Right cardiac atrium (tissue), 5 donors: ENCODE data around the gene MPHOSPH6. TPM values are rescaled to one million over a fixed set of nuclear protein-coding genes. Genes with fewer than 3 reads are reported as not detected.
A peak's percentile ranks its signal among the peaks of the same experiment; 100 is the strongest.

Source experiments
- ATAC-seq, 2 donors: fragments of 200-7000 bp; cut with Tn5 transposase; one replicate each; pipeline versions ENCODE4 v1.8.0 to v1.9.1; 2020; ENCODE audit warnings: moderate library complexity in 2 of 2, mild to moderate bottlenecking in 1 of 2
- DNase-seq, 3 donors: peaks; one replicate each; pipeline ENCODE4 v3.0.0-alpha.2; 2020
- H3K27ac ChIP-seq: one replicate; pipeline ENCODE4 v1.5.1; 2013; ENCODE audit warnings: mild to moderate bottlenecking, low read length, control low read depth, moderate library complexity
- H3K27me3 ChIP-seq: one replicate; pipeline ENCODE4 v1.6.1; 2013; ENCODE audit not compliant: control insufficient read depth, insufficient read depth
- H3K4me1 ChIP-seq: one replicate; pipeline ENCODE4 v1.6.1; 2013; ENCODE audit warnings: low read length; ENCODE audit not compliant: control insufficient read depth, insufficient read depth
- H3K4me3 ChIP-seq: one replicate; pipeline ENCODE4 v1.5.1; 2013; ENCODE audit warnings: low read length, control low read depth
- H3K9me3 ChIP-seq: one replicate; pipeline ENCODE4 v1.6.1; 2013; ENCODE audit warnings: low read length; ENCODE audit not compliant: control insufficient read depth
- WGBS: extraction: QIAGEN DNeasy Blood & Tissue Kit; methylation state at CpG from one replicate; pipeline ENCODE4 v1.1.7; 2013; 5-methylcytosine and 5-hydroxymethylcytosine counted together
- intact Hi-C, 4 donors: fragments of 100-400 bp; cut with DNase I; formaldehyde crosslinking; loops; one replicate each; pipeline versions ENCODE4 v1.11.0 to v1.14.0; 2022 to 2023
- polyA plus RNA-seq: library from polyadenylated mRNA; stranded (reverse); fragments of 200-250 nt; gene quantifications from one replicate; pipeline ENCODE4 v1.2.3, GENCODE V29; 2013
- total RNA-seq, 4 donors: library from RNA; stranded (reverse); fragmentation: NEBNext Ultra II Directional; extraction: Animal tissue kit (Norgen Biotek cat#: 25700); gene quantifications; one replicate each; pipeline ENCODE4 v1.2.1, GENCODE V29; 2021
- donor health status: healthy with polysubstance abuse.
- donor health status: DM: no; HTN: yes; CAD: no.
- donor health status: DM: no; HTN: no; CAD: no.
- donor health status: DM: no; HTN: yes; CAD: no; lungs with severe emphysema.
- donor health status: DM: yes; HTN: yes; CAD: no.

The MPHOSPH6 gene
- total and polyA plus RNA-seq, 5 donors, result 8.0 to 17.4 (median 11.0) TPM

DNA sequence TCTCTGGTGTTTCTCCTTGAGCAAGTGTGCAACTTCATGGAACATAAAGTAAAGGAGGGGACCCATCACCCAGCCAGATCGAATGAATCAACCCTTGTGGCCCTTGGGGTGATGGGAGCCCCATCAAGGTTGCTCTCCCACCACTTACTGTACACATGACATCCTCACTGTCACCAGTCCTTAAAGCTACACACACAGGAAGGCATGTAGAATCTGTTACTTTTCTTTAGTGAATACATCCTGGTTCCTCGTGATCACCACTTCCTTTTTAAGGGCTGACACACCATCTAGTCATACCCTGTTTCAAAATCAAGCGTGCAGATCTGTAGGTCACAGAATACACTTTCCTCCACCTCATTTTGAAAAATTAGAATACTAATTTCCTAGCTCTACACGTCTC, 22.6 kb upstream of the MPHOSPH6 start:
- Histone ChIP-seq H3K9me3 (no peaks in the 10 kb centered on the region), H3K4me3 (no peak overlapping the region), H3K27me3 (peaks cover 3% of the 10 kb centered on the region), H3K4me1 (no peaks in the 10 kb centered on the region), H3K27ac (no peak overlapping the region)
- WGBS, result 60% methylated on average over 4 of the region's 4 CpGs
- intact Hi-C loops, result no loop called here
- peak; percentile 42 to 43 for ATAC-seq
- DNase-seq, result no peak

DNA sequence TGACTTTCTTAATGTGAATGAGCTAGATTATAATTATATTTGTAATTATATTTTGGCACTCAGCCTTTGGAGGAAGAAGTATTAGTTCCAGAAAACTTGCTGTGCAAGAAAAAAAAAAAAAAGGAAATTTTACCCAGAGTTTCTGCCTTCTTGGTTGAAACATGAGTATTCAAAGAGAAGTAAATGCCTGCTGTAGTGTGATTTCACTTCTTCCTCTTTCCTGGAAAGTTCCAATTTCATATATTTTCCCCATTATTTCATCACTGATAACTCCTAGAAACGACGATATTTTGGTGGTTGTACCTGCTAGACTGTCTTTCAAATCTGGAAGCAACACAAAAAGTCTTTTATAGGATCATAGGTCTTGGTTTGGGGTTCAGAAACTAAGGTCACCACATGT, 20.4 kb upstream of the MPHOSPH6 start:
- ATAC-seq, result no peak
- no peak for DNase-seq
- Histone ChIP-seq H3K4me1 (no peaks in the 10 kb centered on the region), H3K4me3 (no peak overlapping the region), H3K9me3 (no peaks in the 10 kb centered on the region), H3K27ac (no peak overlapping the region), H3K27me3 (peaks cover 3% of the 10 kb centered on the region)
- 75% methylated on average over 2 of the region's 2 CpGs for WGBS
- intact Hi-C loops, result no loop called here

DNA sequence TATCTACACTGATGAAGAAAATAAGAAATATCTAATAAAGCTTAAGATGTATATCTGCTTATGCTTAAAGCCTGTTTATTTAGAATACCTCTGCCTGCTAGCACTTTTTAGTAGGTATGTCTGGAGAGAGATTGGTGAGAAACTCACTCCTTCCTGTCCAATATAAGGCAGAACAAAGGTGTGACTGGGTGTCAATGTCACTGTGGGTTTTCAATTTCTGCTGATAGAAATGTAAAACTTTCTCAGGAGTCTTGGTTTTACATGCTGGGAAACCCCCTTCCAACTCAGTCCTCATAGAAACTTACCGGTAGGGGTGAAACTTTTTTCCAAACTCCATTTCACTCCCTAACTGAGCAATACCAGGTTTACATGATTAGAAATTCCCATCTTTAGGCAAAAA, 17.8 kb upstream of the MPHOSPH6 start:
- ATAC-seq, result no peak

GRCh38 chr16:82185012-82185411, 15.0 kb upstream of the MPHOSPH6 start:
- DNase-seq, result no peak
- intact Hi-C loops, result no loop called here
- Histone ChIP-seq H3K9me3 (no peaks in the 10 kb centered on the region), H3K27me3 (peaks cover 3% of the 10 kb centered on the region), H3K4me1 (no peaks in the 10 kb centered on the region), H3K27ac (no peak overlapping the region), H3K4me3 (no peak overlapping the region)
- ATAC-seq, result no peak

More for the DNA sequence above, 17.8 kb upstream of the MPHOSPH6 start:
- Histone ChIP-seq H3K27ac (no peak overlapping the region), H3K4me1 (no peaks in the 10 kb centered on the region), H3K27me3 (peaks cover 3% of the 10 kb centered on the region), H3K9me3 (no peaks in the 10 kb centered on the region), H3K4me3 (no peak overlapping the region)
- DNase-seq, result no peak
- 73% methylated on average over 1 of the region's 1 CpG for WGBS
- intact Hi-C loops, result no loop called here

DNA sequence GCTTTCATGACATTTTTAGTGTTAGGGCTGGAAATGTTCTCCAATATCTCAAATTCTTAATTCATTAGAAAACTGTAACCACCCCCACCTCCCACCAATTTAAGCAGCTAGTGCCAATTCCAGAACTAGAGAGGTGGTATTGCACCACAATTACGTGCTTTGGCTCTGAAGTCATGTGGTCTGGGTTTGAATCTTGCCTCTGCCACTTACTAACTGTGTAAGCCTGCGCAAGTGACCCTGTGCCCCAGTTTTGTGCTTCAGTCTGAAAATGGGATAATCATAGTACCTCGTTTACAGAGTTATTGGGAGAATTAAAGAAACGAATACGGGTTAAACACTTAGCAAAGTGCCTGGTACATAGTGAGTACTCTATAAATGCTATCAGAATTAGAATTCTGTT, 14.2 kb upstream of the MPHOSPH6 start:
- DNase-seq (no peak), ATAC-seq (no peak)
- no peak overlapping the region for H3K4me3 ChIP-seq
- peaks cover 3% of the 10 kb centered on the region for H3K27me3 ChIP-seq
- WGBS, result 78% methylated on average over 5 of the region's 5 CpGs
- no peak overlapping the region for H3K27ac ChIP-seq
- no peaks in the 10 kb centered on the region for H3K9me3 ChIP-seq
- intact Hi-C loops, result no loop called here
- H3K4me1 ChIP-seq, result no peaks in the 10 kb centered on the region

DNA sequence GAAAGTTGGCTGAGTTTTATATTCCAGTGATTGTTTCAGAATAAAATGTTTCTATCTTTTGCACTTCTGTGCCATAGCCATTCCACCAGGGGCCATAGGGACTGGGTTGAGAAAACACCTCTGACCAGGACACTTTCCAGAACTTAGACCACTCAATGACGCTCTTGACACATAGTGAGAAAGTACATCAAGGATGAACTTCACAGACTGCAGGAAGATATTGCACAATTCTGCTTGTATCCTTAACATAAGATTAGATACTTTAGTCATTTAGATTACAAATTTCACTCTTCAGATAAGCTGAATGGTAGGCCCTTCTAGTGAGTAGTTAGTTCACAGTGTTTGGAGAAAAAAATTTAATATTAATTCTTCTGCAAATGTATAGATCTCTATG, 13.0 kb upstream of the MPHOSPH6 start:
- ATAC-seq (no peak), DNase-seq (no peak)
- Histone ChIP-seq H3K27me3 (peaks cover 3% of the 10 kb centered on the region), H3K4me1 (no peaks in the 10 kb centered on the region), H3K27ac (no peak overlapping the region), H3K9me3 (no peaks in the 10 kb centered on the region), H3K4me3 (no peak overlapping the region)
- 59% methylated on average over 1 of the region's 1 CpG for WGBS
- intact Hi-C loops, result no loop called here

DNA sequence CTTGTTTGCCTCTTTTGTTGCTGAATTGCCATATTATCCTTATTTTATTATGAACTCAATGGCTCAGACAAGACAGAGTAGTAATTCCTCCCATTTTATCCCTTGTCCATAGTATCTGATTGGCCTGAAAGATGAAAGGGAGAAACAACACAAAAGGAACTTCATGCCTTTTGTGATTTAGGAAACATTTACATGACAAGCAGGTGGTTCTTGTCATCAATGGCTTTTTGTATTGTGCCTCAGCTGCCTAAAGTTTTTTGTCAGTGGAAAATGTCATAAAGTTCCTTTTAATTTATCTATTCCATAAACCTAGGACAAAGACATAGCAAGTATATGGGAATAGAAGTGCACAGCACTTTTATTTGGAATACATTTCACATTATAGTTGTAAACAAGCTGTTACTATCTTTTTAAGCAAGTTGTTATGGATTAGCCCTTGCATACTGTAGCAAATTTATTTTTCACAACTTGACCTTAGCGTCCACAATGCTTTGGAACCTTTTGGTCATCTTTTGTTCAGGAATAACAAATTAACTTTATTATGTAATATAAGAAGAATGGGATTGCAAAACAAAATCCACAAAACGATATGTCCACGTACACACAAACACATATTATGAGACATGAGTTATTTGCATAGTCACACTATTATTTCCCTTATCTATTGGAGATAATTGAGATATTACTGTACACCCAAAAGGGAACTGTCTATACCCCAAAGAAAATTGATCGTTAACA, 12.4 kb upstream of the MPHOSPH6 start:
- no peaks in the 10 kb centered on the region for H3K27me3 ChIP-seq
- DNase-seq, result no peak
- no peaks in the 10 kb centered on the region for H3K9me3 ChIP-seq
- intact Hi-C loops, result no loop called here
- 74% methylated on average over 4 of the region's 4 CpGs for WGBS
- H3K4me3 ChIP-seq, result no peak overlapping the region
- no peak for ATAC-seq
- H3K4me1 ChIP-seq, result no peaks in the 10 kb centered on the region
- no peak overlapping the region for H3K27ac ChIP-seq

- Histone ChIP-seq H3K4me1 (no peaks in the 10 kb centered on the region), H3K27ac (no peak overlapping the region), H3K27me3 (no peaks in the 10 kb centered on the region), H3K4me3 (no peak overlapping the region), H3K9me3 (no peaks in the 10 kb centered on the region)
- intact Hi-C loops, result no loop called here
- WGBS, result 74% methylated on average over 3 of the region's 3 CpGs
- DNase-seq (peak in 1 of 3 donors; percentile 39), ATAC-seq (no peak)
These were observed 11.6 kb upstream of the MPHOSPH6 start for GRCh38 chr16:82181461-82182185.

- intact Hi-C loops, result no loop called here
- 89% methylated on average over 2 of the region's 2 CpGs for WGBS
- Histone ChIP-seq H3K4me3 (no peak overlapping the region), H3K27me3 (no peaks in the 10 kb centered on the region), H3K9me3 (no peaks in the 10 kb centered on the region), H3K4me1 (no peaks in the 10 kb centered on the region), H3K27ac (no peak overlapping the region)
- ATAC-seq (no peak), DNase-seq (no peak)
These were observed 8.3 kb upstream of the MPHOSPH6 start for GRCh38 chr16:82178352-82178751.

DNA sequence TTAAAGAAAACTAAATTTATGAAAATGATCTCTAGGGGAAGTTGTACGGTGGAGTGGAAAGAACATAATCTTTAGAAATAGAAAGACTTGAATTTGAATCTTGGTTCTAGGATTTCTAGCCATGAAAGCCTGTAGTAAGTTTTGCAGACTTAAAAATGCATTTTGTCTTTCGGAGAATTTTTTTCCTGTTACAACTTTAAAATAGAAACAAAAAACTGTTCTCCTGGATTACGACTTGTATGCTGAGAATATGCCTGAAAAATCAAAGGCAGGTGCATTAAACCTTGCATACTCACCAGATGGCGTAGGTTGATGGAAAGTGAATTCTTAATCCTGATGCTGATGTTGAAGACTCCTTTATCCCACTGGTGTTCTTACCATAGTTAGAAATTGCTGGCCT, 7.5 kb upstream of the MPHOSPH6 start:
- ATAC-seq, result no peak
- no peaks in the 10 kb centered on the region for H3K4me1 ChIP-seq
- no peak overlapping the region for H3K27ac ChIP-seq
- DNase-seq, result no peak
- no peak overlapping the region for H3K4me3 ChIP-seq
- WGBS, result 87% methylated on average over 4 of the region's 4 CpGs
- H3K9me3 ChIP-seq, result no peaks in the 10 kb centered on the region
- intact Hi-C loops, result no loop called here
- H3K27me3 ChIP-seq, result no peaks in the 10 kb centered on the region

- Histone ChIP-seq H3K4me1 (no peaks in the 10 kb centered on the region), H3K4me3 (no peak overlapping the region), H3K27me3 (no peaks in the 10 kb centered on the region), H3K9me3 (no peaks in the 10 kb centered on the region), H3K27ac (no peak overlapping the region)
- 92% methylated on average over 3 of the region's 3 CpGs for whole genome bisulfite sequencing
- no peak for ATAC-seq
- DNase-seq, result no peak
- intact Hi-C loops, result no loop called here
These were observed 6.2 kb upstream of the MPHOSPH6 start for GRCh38 chr16:82176204-82176603.
